ENCODE measurements around the gene TAS2R3.

TAS2R3 gene

GRCh38 chr7:141763797-141764196 is at the start of gene TAS2R3:
TSS of gene TAS2R3 (plus strand) at chr7:141764097. CDS start at chr7:141764159, 62 bp downstream.
- peaks cover 30% of the 10 kb centered on the region for H3K36me3 ChIP-seq (ENCODE audit: control insufficient read depth, insufficient read depth, low read length, severe bottlenecking)

GRCh38 chr7:141714571-141714970 is 49.3 kb upstream of the TAS2R3 start:
- H3K36me3 ChIP-seq (ENCODE audit: control insufficient read depth, insufficient read depth, low read length, severe bottlenecking), result no peaks in the 10 kb centered on the region
- no peaks in the 10 kb centered on the region for H3K4me1 ChIP-seq (ENCODE audit: control insufficient read depth, insufficient read depth, low read length)
- H3K27me3 ChIP-seq (replicated peaks; ENCODE audit: control insufficient read depth, insufficient read depth, low read length), result no peaks in the 10 kb centered on the region
- DNase-seq (ENCODE audit: low read depth), result no peak
- no peak overlapping the region for H3K4me3 ChIP-seq (ENCODE audit: low read length)
- H3K9me3 ChIP-seq (ENCODE audit: control insufficient read depth, low read length), result no peaks in the 10 kb centered on the region
- H3K9ac ChIP-seq (ENCODE audit: low read length), result no peak overlapping the region

More at GRCh38 chr7:141763797-141764196, at the start of gene TAS2R3:
- Histone ChIP-seq H3K9me3 (ENCODE audit: control insufficient read depth, low read length) (no peaks in the 10 kb centered on the region), H3K4me3 (ENCODE audit: low read length) (no peak within 1 kb of the TSS), H3K27me3 (replicated peaks; ENCODE audit: control insufficient read depth, insufficient read depth, low read length) (no peaks in the 10 kb centered on the region), H3K4me1 (ENCODE audit: control insufficient read depth, insufficient read depth, low read length) (no peaks in the 10 kb centered on the region), H3K9ac (ENCODE audit: low read length) (no peak within 1 kb of the TSS)
- no peak for DNase-seq (ENCODE audit: low read depth)

- Histone ChIP-seq H3K4me1 (ENCODE audit: control insufficient read depth, insufficient read depth, low read length) (no peaks in the 10 kb centered on the region), H3K27me3 (replicated peaks; ENCODE audit: control insufficient read depth, insufficient read depth, low read length) (no peaks in the 10 kb centered on the region), H3K36me3 (ENCODE audit: control insufficient read depth, insufficient read depth, low read length, severe bottlenecking) (no peaks in the 10 kb centered on the region), H3K4me3 (ENCODE audit: low read length) (no peak overlapping the region), H3K9me3 (ENCODE audit: control insufficient read depth, low read length) (no peaks in the 10 kb centered on the region), H3K9ac (ENCODE audit: low read length) (no peak overlapping the region)
- DNase-seq (ENCODE audit: low read depth), result no peak
Measured at GRCh38 chr7:141715018-141715417, 48.9 kb upstream of the TAS2R3 start.

GRCh38 chr7:141715794-141716689 is 47.9 kb upstream of the TAS2R3 start:
- no peak overlapping the region for H3K4me3 ChIP-seq (ENCODE audit: low read length)
- no peaks in the 10 kb centered on the region for H3K36me3 ChIP-seq (ENCODE audit: control insufficient read depth, insufficient read depth, low read length, severe bottlenecking)
- H3K9ac ChIP-seq (ENCODE audit: low read length), result no peak overlapping the region
- H3K9me3 ChIP-seq (ENCODE audit: control insufficient read depth, low read length), result no peaks in the 10 kb centered on the region
- H3K4me1 ChIP-seq (ENCODE audit: control insufficient read depth, insufficient read depth, low read length), result no peaks in the 10 kb centered on the region
- DNase-seq (ENCODE audit: low read depth), result no peak
- no peaks in the 10 kb centered on the region for H3K27me3 ChIP-seq (replicated peaks; ENCODE audit: control insufficient read depth, insufficient read depth, low read length)

- Histone ChIP-seq H3K9me3 (ENCODE audit: control insufficient read depth, low read length) (no peaks in the 10 kb centered on the region), H3K4me3 (ENCODE audit: low read length) (no peak overlapping the region), H3K27me3 (replicated peaks; ENCODE audit: control insufficient read depth, insufficient read depth, low read length) (no peaks in the 10 kb centered on the region), H3K9ac (ENCODE audit: low read length) (no peak overlapping the region), H3K36me3 (ENCODE audit: control insufficient read depth, insufficient read depth, low read length, severe bottlenecking) (no peaks in the 10 kb centered on the region), H3K4me1 (ENCODE audit: control insufficient read depth, insufficient read depth, low read length) (no peaks in the 10 kb centered on the region)
- DNase-seq (ENCODE audit: low read depth), result no peak
Measured at GRCh38 chr7:141717450-141717849, 46.4 kb upstream of the TAS2R3 start.

GRCh38 chr7:141722529-141722928 is 41.4 kb upstream of the TAS2R3 start:
- Histone ChIP-seq H3K36me3 (ENCODE audit: control insufficient read depth, insufficient read depth, low read length, severe bottlenecking) (no peaks in the 10 kb centered on the region), H3K27me3 (replicated peaks; ENCODE audit: control insufficient read depth, insufficient read depth, low read length) (no peaks in the 10 kb centered on the region), H3K9me3 (ENCODE audit: control insufficient read depth, low read length) (no peaks in the 10 kb centered on the region), H3K4me3 (ENCODE audit: low read length) (no peak overlapping the region), H3K9ac (ENCODE audit: low read length) (no peak overlapping the region), H3K4me1 (ENCODE audit: control insufficient read depth, insufficient read depth, low read length) (no peaks in the 10 kb centered on the region)
- no peak for DNase-seq (ENCODE audit: low read depth)

- H3K9ac ChIP-seq (ENCODE audit: low read length), result no peak overlapping the region
- no peaks in the 10 kb centered on the region for H3K4me1 ChIP-seq (ENCODE audit: control insufficient read depth, insufficient read depth, low read length)
- H3K36me3 ChIP-seq (ENCODE audit: control insufficient read depth, insufficient read depth, low read length, severe bottlenecking), result no peaks in the 10 kb centered on the region
- no peak overlapping the region for H3K4me3 ChIP-seq (ENCODE audit: low read length)
- no peaks in the 10 kb centered on the region for H3K9me3 ChIP-seq (ENCODE audit: control insufficient read depth, low read length)
- no peak for DNase-seq (ENCODE audit: low read depth)
- H3K27me3 ChIP-seq (replicated peaks; ENCODE audit: control insufficient read depth, insufficient read depth, low read length), result no peaks in the 10 kb centered on the region
Measured at GRCh38 chr7:141729020-141729419, 34.9 kb upstream of the TAS2R3 start.

GRCh38 chr7:141731476-141732149 is 32.3 kb upstream of the TAS2R3 start:
- no peak overlapping the region for H3K9ac ChIP-seq (ENCODE audit: low read length)
- H3K36me3 ChIP-seq (ENCODE audit: control insufficient read depth, insufficient read depth, low read length, severe bottlenecking), result no peaks in the 10 kb centered on the region
- no peak for DNase-seq (ENCODE audit: low read depth)
- no peaks in the 10 kb centered on the region for H3K4me1 ChIP-seq (ENCODE audit: control insufficient read depth, insufficient read depth, low read length)
- H3K9me3 ChIP-seq (ENCODE audit: control insufficient read depth, low read length), result no peaks in the 10 kb centered on the region
- H3K27me3 ChIP-seq (replicated peaks; ENCODE audit: control insufficient read depth, insufficient read depth, low read length), result no peaks in the 10 kb centered on the region
- H3K4me3 ChIP-seq (ENCODE audit: low read length), result no peak overlapping the region

GRCh38 chr7:141737118-141737835 is 26.6 kb upstream of the TAS2R3 start:
- DNase-seq (ENCODE audit: low read depth), result no peak
- H3K4me1 ChIP-seq (ENCODE audit: control insufficient read depth, insufficient read depth, low read length), result peaks cover 17% of the 10 kb centered on the region
- no peaks in the 10 kb centered on the region for H3K27me3 ChIP-seq (replicated peaks; ENCODE audit: control insufficient read depth, insufficient read depth, low read length)
- peak overlapping the region; percentile 93 for H3K9ac ChIP-seq (ENCODE audit: low read length)
- H3K4me3 ChIP-seq (ENCODE audit: low read length), result peak overlapping the region; percentile 99
- peaks cover 24% of the 10 kb centered on the region for H3K36me3 ChIP-seq (ENCODE audit: control insufficient read depth, insufficient read depth, low read length, severe bottlenecking)
- H3K9me3 ChIP-seq (ENCODE audit: control insufficient read depth, low read length), result no peaks in the 10 kb centered on the region

GRCh38 chr7:141737836-141738591 is 25.9 kb upstream of the TAS2R3 start, which contains the start of gene SSBP1:
TSS of gene SSBP1 (plus strand) at chr7:141738358. CDS start at chr7:141739167, 809 bp downstream.
- Histone ChIP-seq H3K4me1 (ENCODE audit: control insufficient read depth, insufficient read depth, low read length) (peaks cover 17% of the 10 kb centered on the region), H3K27me3 (replicated peaks; ENCODE audit: control insufficient read depth, insufficient read depth, low read length) (no peaks in the 10 kb centered on the region), H3K4me3 (ENCODE audit: low read length) (peak within 1 kb of the TSS; percentile 99), H3K36me3 (ENCODE audit: control insufficient read depth, insufficient read depth, low read length, severe bottlenecking) (peaks cover 30% of the 10 kb centered on the region), H3K9ac (ENCODE audit: low read length) (peak within 1 kb of the TSS; percentile 93), H3K9me3 (ENCODE audit: control insufficient read depth, low read length) (no peaks in the 10 kb centered on the region)
- DNase-seq (ENCODE audit: low read depth), result peak; percentile 98

Measured in adipocyte (in vitro differentiated cells).